Breast epithelium (tissue), 4 donors: ENCODE results near the gene SPNS2. TPM values are rescaled to one million over a fixed set of nuclear protein-coding genes. Genes with fewer than 3 reads are reported as not detected.

Experiments
- DNase-seq, 2 donors: peaks; one replicate each; pipeline ENCODE4 v3.0.0-alpha.2; 2019; ENCODE audit warnings: low spot score in 2 of 2
- H3K27ac ChIP-seq, 2 donors: fragments of 200-600 bp; sonication (generic) in 1 of 2; one replicate each; pipeline ENCODE4 v1.5.1; 2016 to 2019; ENCODE audit warnings: mild to moderate bottlenecking in 1 of 2
- H3K27me3 ChIP-seq, 2 donors: fragments of 200-600 bp; sonication (generic) in 1 of 2; one replicate each; pipeline versions ENCODE4 v1.5.1 to v1.6.0; 2017 to 2019; ENCODE audit warnings: control low read depth in 1 of 2, mild to moderate bottlenecking in 1 of 2
- H3K36me3 ChIP-seq: fragments of 200-600 bp; one replicate; pipeline ENCODE4 v1.5.1; 2019
- H3K4me1 ChIP-seq, 2 donors: fragments of 200-600 bp; sonication (generic); one replicate each; pipeline ENCODE4 v1.5.1; 2016 to 2019; ENCODE audit warnings: control low read depth in 1 of 2
- H3K4me3 ChIP-seq, 3 donors: fragments of 200-600 bp; sonication (generic); 1 replicate in 2 of 3; 2 replicates in 1 of 3; pipeline ENCODE4 v1.5.1; 2016 to 2019; ENCODE audit warnings: mild to moderate bottlenecking in 3 of 3, moderate library complexity in 2 of 3
- H3K9me3 ChIP-seq, 2 donors: fragments of 200-600 bp; sonication (generic) in 1 of 2; one replicate each; pipeline ENCODE4 v1.5.1; 2016 to 2019; ENCODE audit warnings: control low read depth in 1 of 2
- CTCF ChIP-seq, 3 donors: fragments of 450-650 bp; IDR thresholded peaks; one replicate each; pipeline ENCODE4 v1.5.1; 2016 to 2017; ENCODE audit warnings: antibody characterized with exemption in 3 of 3, mild to moderate bottlenecking in 3 of 3, moderate library complexity in 3 of 3
- POLR2A ChIP-seq: fragments of 450-650 bp; IDR thresholded peaks from one replicate; pipeline ENCODE4 v1.6.1; 2016; ENCODE audit warnings: antibody characterized with exemption, mild to moderate bottlenecking, moderate library complexity
- POLR2AphosphoS5 ChIP-seq, 3 donors: sonication (generic); formaldehyde crosslinking; IDR thresholded peaks; one replicate each; pipeline ENCODE4 v1.6.1; 2017; ENCODE audit warnings: antibody characterized with exemption in 3 of 3
- intact Hi-C: fragments of 100-400 bp; cut with DNase I; formaldehyde crosslinking; loops from one replicate; pipeline ENCODE4 v1.15.1; 2023; ENCODE audit warnings: low total_unique reads
- total RNA-seq, 3 donors: library from RNA; depleted of rRNA; stranded (reverse); fragments of >200 nt; gene quantifications; one replicate each; pipeline ENCODE4 v1.1.0, GENCODE V29; 2016

SPNS2 gene
- total RNA-seq, 3 donors from 2014 or later = 5.3 to 14.1 (median 11.5) TPM

GRCh38 chr17:4490109-4490591 lies 8.5 kb upstream of the SPNS2 start:
- H3K27ac ChIP-seq = peak overlapping the region; percentile 54 to 79
- intact Hi-C loops = no loop called here

GRCh38 chr17:4490637-4491061 lies 8.0 kb upstream of the SPNS2 start:
- Histone ChIP-seq H3K4me1 (peaks cover 0 to 8% of the 10 kb centered on the region in 2 donors), H3K27ac (peak overlapping the region; percentile 54 to 79), H3K36me3 (no peaks in the 10 kb centered on the region), H3K27me3 (no peaks in the 10 kb centered on the region), H3K9me3 (no peaks in the 10 kb centered on the region), H3K4me3 (no peak overlapping the region)
- TF ChIP-seq POLR2AphosphoS5 (IDR thresholded peaks at IDR 0.05) (peak in 1 of 3 donors; percentile 48), CTCF (IDR thresholded peaks at IDR 0.05) (no peak), POLR2A (no peak)
- intact Hi-C loops = no loop called here
- DNase-seq = peak in 1 of 2 donors; percentile 56

More at GRCh38 chr17:4490109-4490591, 8.5 kb upstream of the SPNS2 start:
- H3K36me3 ChIP-seq = no peaks in the 10 kb centered on the region
- H3K4me3 ChIP-seq = no peak overlapping the region
- TF ChIP-seq POLR2AphosphoS5 (IDR thresholded peaks at IDR 0.05) = no peak
- TF ChIP-seq CTCF (IDR thresholded peaks at IDR 0.05) = no peak
- no peak for TF ChIP-seq POLR2A
- H3K9me3 ChIP-seq = no peaks in the 10 kb centered on the region
- no peak for DNase-seq
- no peaks in the 10 kb centered on the region for H3K27me3 ChIP-seq
- peaks cover 0 to 8% of the 10 kb centered on the region in 2 donors for H3K4me1 ChIP-seq

GRCh38 chr17:4492721-4493561 lies 5.7 kb upstream of the SPNS2 start:
- DNase-seq = no peak
- no peak for TF ChIP-seq POLR2A
- TF ChIP-seq POLR2AphosphoS5 (IDR thresholded peaks at IDR 0.05) = no peak
- no peak for TF ChIP-seq CTCF (IDR thresholded peaks at IDR 0.05)
- no peak overlapping the region for H3K4me3 ChIP-seq
- H3K27ac ChIP-seq = no peak overlapping the region
- no peaks in the 10 kb centered on the region for H3K9me3 ChIP-seq
- intact Hi-C loops = no loop called here
- peaks cover 0 to 8% of the 10 kb centered on the region in 2 donors for H3K4me1 ChIP-seq
- no peaks in the 10 kb centered on the region for H3K27me3 ChIP-seq
- no peaks in the 10 kb centered on the region for H3K36me3 ChIP-seq

- no peak for DNase-seq
- no peak overlapping the region for H3K27ac ChIP-seq
Observed at GRCh38 chr17:4497101-4497824, 1.4 kb upstream of the SPNS2 start.

More at GRCh38 chr17:4497101-4497824, 1.4 kb upstream of the SPNS2 start:
- Histone ChIP-seq H3K4me3 (no peak overlapping the region), H3K4me1 (peaks cover 0 to 6% of the 10 kb centered on the region in 2 donors), H3K36me3 (no peaks in the 10 kb centered on the region), H3K27me3 (peaks cover 11 to 26% of the 10 kb centered on the region in 2 donors), H3K9me3 (no peaks in the 10 kb centered on the region)
- TF ChIP-seq CTCF (IDR thresholded peaks at IDR 0.05) (no peak), POLR2AphosphoS5 (IDR thresholded peaks at IDR 0.05) (no peak), POLR2A (no peak)
- intact Hi-C loops = no loop called here
